H9 (cell line): ENCODE results near the gene B9D1. TPM values are rescaled to one million over a fixed set of nuclear protein-coding genes. Genes with fewer than 3 reads are reported as not detected.

Experiments used
- DNase-seq: peaks from one replicate; pipeline ENCODE4 v3.0.0-alpha.2; 2017
- H2AFZ ChIP-seq: one replicate; pipeline ENCODE4 v1.6.1; 2013; ENCODE audit warnings: mild to moderate bottlenecking, low read length, control low read depth, moderate library complexity
- H2AK5ac ChIP-seq: 2 replicates; pipeline ENCODE4 v1.6.1; 2013; ENCODE audit warnings: low read length, control low read depth, mixed read lengths; ENCODE audit not compliant: insufficient read length
- H2BK120ac ChIP-seq: one replicate; pipeline ENCODE4 v1.6.1; 2013; ENCODE audit warnings: low read depth, mild to moderate bottlenecking, low read length, control low read depth, inconsistent platforms; ENCODE audit not compliant: poor library complexity, severe bottlenecking
- H2BK12ac ChIP-seq: 2 replicates; pipeline ENCODE4 v1.6.1; 2013; ENCODE audit warnings: low read length, control low read depth, mixed read lengths, low read depth; ENCODE audit not compliant: insufficient read length
- H2BK15ac ChIP-seq: 2 replicates; pipeline ENCODE4 v1.6.1; 2013; ENCODE audit warnings: low read depth, low read length, control low read depth
- H2BK20ac ChIP-seq: one replicate; pipeline ENCODE4 v1.6.1; 2013; ENCODE audit warnings: low read depth, mild to moderate bottlenecking, low read length, control low read depth, inconsistent platforms; ENCODE audit not compliant: poor library complexity, severe bottlenecking
- H2BK5ac ChIP-seq: 2 replicates; pipeline ENCODE4 v1.6.1; 2013; ENCODE audit warnings: low read length, control low read depth, mixed read lengths; ENCODE audit not compliant: insufficient read length
- H3K14ac ChIP-seq: 2 replicates; pipeline ENCODE4 v1.6.1; 2013; ENCODE audit warnings: low read length, control low read depth; ENCODE audit not compliant: insufficient read depth
- H3K18ac ChIP-seq: 2 replicates; pipeline ENCODE4 v1.6.1; 2013; ENCODE audit warnings: low read depth, mild to moderate bottlenecking, mixed read lengths, low read length, control low read depth; ENCODE audit not compliant: insufficient read length
- H3K23ac ChIP-seq: 2 replicates; pipeline ENCODE4 v1.6.1; 2013; ENCODE audit warnings: low read length, control low read depth, mixed read lengths, low read depth; ENCODE audit not compliant: insufficient read length
- H3K23me2 ChIP-seq: 2 replicates; pipeline ENCODE4 v1.6.1; 2013; ENCODE audit warnings: low read depth, mild to moderate bottlenecking, mixed read lengths, low read length, control low read depth; ENCODE audit not compliant: insufficient read length, poor library complexity, severe bottlenecking
- H3K27ac ChIP-seq: 2 replicates; pipeline ENCODE4 v1.5.1; 2013; ENCODE audit warnings: low read length, control low read depth, mixed read lengths, low read depth; ENCODE audit not compliant: insufficient read length
- H3K27me3 ChIP-seq: 2 replicates; pipeline ENCODE4 v1.6.1; 2013; ENCODE audit warnings: low read length, control low read depth, inconsistent platforms; ENCODE audit not compliant: insufficient read depth
- H3K4ac ChIP-seq: 2 replicates; pipeline ENCODE4 v1.6.1; 2013; ENCODE audit warnings: low read depth, mild to moderate bottlenecking, control low read depth, inconsistent platforms, low read length, moderate library complexity
- H3K4me1 ChIP-seq: 2 replicates; pipeline ENCODE4 v1.6.1; 2013; ENCODE audit warnings: low read length, control low read depth, inconsistent platforms; ENCODE audit not compliant: insufficient read depth
- H3K4me2 ChIP-seq: 2 replicates; pipeline ENCODE4 v1.6.1; 2013; ENCODE audit warnings: low read length, control low read depth, mixed read lengths; ENCODE audit not compliant: insufficient read length, insufficient read depth
- H3K56ac ChIP-seq: 2 replicates; pipeline ENCODE4 v1.6.1; 2013; ENCODE audit warnings: low read depth, mild to moderate bottlenecking, mixed read lengths, low read length, control low read depth; ENCODE audit not compliant: insufficient read length
- H3K79me1 ChIP-seq: 2 replicates; pipeline ENCODE4 v1.6.1; 2013; ENCODE audit warnings: low read depth, mild to moderate bottlenecking, moderate library complexity, low read length, control low read depth, inconsistent platforms; ENCODE audit not compliant: insufficient read depth, poor library complexity, severe bottlenecking
- H3K79me2 ChIP-seq: 2 replicates; pipeline ENCODE4 v1.6.1; 2013; ENCODE audit warnings: low read length, control low read depth, inconsistent platforms; ENCODE audit not compliant: insufficient read depth
- H3K9ac ChIP-seq: 2 replicates; pipeline ENCODE4 v1.6.1; 2013; ENCODE audit warnings: low read length, control low read depth, mixed read lengths; ENCODE audit not compliant: insufficient read length; ENCODE audit errors: extremely low read depth
- H3K9me3 ChIP-seq: one replicate; pipeline ENCODE4 v1.6.1; 2013; ENCODE audit warnings: low read depth, low read length, inconsistent platforms; ENCODE audit not compliant: control insufficient read depth
- H3T11ph ChIP-seq: one replicate; pipeline ENCODE4 v1.6.1; 2013; ENCODE audit warnings: mild to moderate bottlenecking, low read length, control low read depth, inconsistent platforms
- H4K20me1 ChIP-seq: one replicate; pipeline ENCODE4 v1.6.1; 2013; ENCODE audit not compliant: control insufficient read depth, insufficient read length, insufficient read depth
- H4K5ac ChIP-seq: 2 replicates; pipeline ENCODE4 v1.6.1; 2013; ENCODE audit warnings: low read depth, mild to moderate bottlenecking, mixed read lengths, low read length, control low read depth; ENCODE audit not compliant: insufficient read length
- H4K8ac ChIP-seq: replicated peaks from 2 replicates; pipeline ENCODE4 v1.6.1; 2013; ENCODE audit warnings: low read length, control low read depth, mixed read lengths, low read depth; ENCODE audit not compliant: insufficient read length
- H4K91ac ChIP-seq: 2 replicates; pipeline ENCODE4 v1.6.1; 2013; ENCODE audit warnings: low read depth, mild to moderate bottlenecking, moderate library complexity, mixed read lengths, low read length, control low read depth; ENCODE audit not compliant: insufficient read length
- H3K27ac Mint-ChIP-seq, 3 experiments: 2 replicates in 2 of 3; 3 replicates in 1 of 3; pipeline ENCODE4 v1.8.0; 2020 to 2021; ENCODE audit warnings: mixed read lengths in 3 of 3, mild to moderate bottlenecking in 1 of 3, moderate library complexity in 1 of 3
- H3K27me3 Mint-ChIP-seq: 2 replicates; pipeline ENCODE4 v1.8.0; 2021; ENCODE audit warnings: low read depth, mild to moderate bottlenecking, moderate library complexity, mixed read lengths
- H3K36me3 Mint-ChIP-seq, 3 experiments: 2 replicates in 2 of 3; 3 replicates in 1 of 3; pipeline ENCODE4 v1.8.0; 2020 to 2021; ENCODE audit warnings: low read depth in 3 of 3, mixed read lengths in 3 of 3; ENCODE audit not compliant: insufficient read depth in 1 of 3
- H3K4me1 Mint-ChIP-seq, 2 experiments: 2 replicates each; pipeline ENCODE4 v1.8.0; 2020; ENCODE audit warnings: mixed read lengths in 2 of 2
- H3K4me3 Mint-ChIP-seq, 2 experiments: 2 replicates in 1 of 2; 3 replicates in 1 of 2; pipeline ENCODE4 v1.8.0; 2020 to 2021; ENCODE audit warnings: mild to moderate bottlenecking in 2 of 2, mixed read lengths in 2 of 2, moderate library complexity in 1 of 2
- H3K9me3 Mint-ChIP-seq, 2 experiments: 2 replicates in 1 of 2; 3 replicates in 1 of 2; pipeline ENCODE4 v1.8.0; 2020; ENCODE audit warnings: mild to moderate bottlenecking in 2 of 2, mixed read lengths in 2 of 2, moderate library complexity in 1 of 2
- WGBS: extraction: QIAGEN DNeasy Blood & Tissue Kit; methylation state at CpG from one replicate; pipeline ENCODE4 v1.1.7; 2013; ENCODE audit warnings: missing lambda C conversion rate, low lambda C conversion rate, mixed read lengths; ENCODE audit not compliant: insufficient read length; ENCODE audit errors: extremely low coverage; 5-methylcytosine and 5-hydroxymethylcytosine counted together
- total RNA-seq: library from RNA; stranded (reverse); gene quantifications from 2 replicates; pipeline ENCODE4 v1.2.1, GENCODE V29; 2021
- TF ChIP-seq, protein P1 (sequence below): fragments of 200-600 bp; sonication (generic); conservative IDR thresholded peaks from 3 replicates; pipeline ENCODE4 v1.8.0; 2021; ENCODE audit warnings: antibody characterized with exemption, mild to moderate bottlenecking

Gene B9D1
- total RNA-seq, 1 experiment from 2014 or later, result 30.4 TPM

DNA sequence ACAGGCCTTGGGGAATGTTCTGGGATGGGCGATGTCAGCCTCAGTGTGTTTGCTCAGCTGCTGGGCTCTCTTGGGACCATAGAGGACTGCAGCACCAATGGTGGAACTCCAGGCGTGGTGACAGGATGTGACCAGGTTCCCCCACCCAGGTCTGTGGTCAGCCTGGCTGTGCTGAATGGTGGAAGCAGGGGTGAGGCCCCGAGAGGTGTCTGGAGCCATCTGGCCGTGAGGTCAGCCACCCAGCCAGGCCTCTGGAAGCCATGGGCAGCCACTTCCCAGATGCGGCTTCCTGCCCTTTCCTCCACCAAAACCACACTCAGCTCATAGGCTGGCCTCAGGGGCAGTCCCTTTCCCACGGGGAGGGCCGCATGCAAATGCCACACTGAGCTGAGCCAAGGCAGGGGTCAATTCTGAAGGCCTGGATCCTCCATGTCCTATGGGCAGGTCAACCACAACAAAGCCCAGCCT is 8.0 kb upstream of the B9D1 start:
- peaks cover 2% of the 10 kb centered on the region; the same call in 1 of the 2 replicates for H3K4me1 ChIP-seq
- no peak overlapping the region for H3T11ph ChIP-seq
- H4K20me1 ChIP-seq, result no peaks in the 10 kb centered on the region
- no peak overlapping the region for H3K14ac ChIP-seq
- no peak overlapping the region for H4K91ac ChIP-seq
- no peaks in the 10 kb centered on the region for H3K9me3 ChIP-seq
- H3K9ac ChIP-seq, result no peak overlapping the region
- H4K8ac ChIP-seq, result no peak overlapping the region
- H2AFZ ChIP-seq, result no peak overlapping the region
- Mint-ChIP-seq H3K36me3 (peaks cover 0 to 9% (median 6%) of the 10 kb centered on the region in 3 experiments; a peak in 3 of 7 replicates), H3K4me1 (peaks cover 0 to 13% of the 10 kb centered on the region in 2 experiments; a peak in 3 of 4 replicates), H3K4me3 (no peak overlapping the region), H3K27me3 (no peaks in the 10 kb centered on the region), H3K27ac (no peak overlapping the region), H3K9me3 (no peaks in the 10 kb centered on the region; a peak in 1 of 5 replicates)
- no peak overlapping the region for H3K4me2 ChIP-seq
- H3K4ac ChIP-seq, result no peak overlapping the region
- no peak overlapping the region for H2BK12ac ChIP-seq
- H2BK120ac ChIP-seq, result no peak overlapping the region
- H2BK20ac ChIP-seq, result no peak overlapping the region
- H3K79me1 ChIP-seq, result no peaks in the 10 kb centered on the region
- H2BK5ac ChIP-seq, result no peak overlapping the region
- H3K23ac ChIP-seq, result no peak overlapping the region
- no CpG with 5 or more reads among the region's 7 CpGs for WGBS
- no peaks in the 10 kb centered on the region for H3K79me2 ChIP-seq
- no peak overlapping the region for H3K56ac ChIP-seq
- no peak overlapping the region for H3K18ac ChIP-seq
- no peak overlapping the region for H3K27ac ChIP-seq
- no peak overlapping the region for H2BK15ac ChIP-seq
- DNase-seq, result no peak
- no peak overlapping the region for H4K5ac ChIP-seq
- no peak overlapping the region for H2AK5ac ChIP-seq
- TF ChIP-seq, protein P1, sequence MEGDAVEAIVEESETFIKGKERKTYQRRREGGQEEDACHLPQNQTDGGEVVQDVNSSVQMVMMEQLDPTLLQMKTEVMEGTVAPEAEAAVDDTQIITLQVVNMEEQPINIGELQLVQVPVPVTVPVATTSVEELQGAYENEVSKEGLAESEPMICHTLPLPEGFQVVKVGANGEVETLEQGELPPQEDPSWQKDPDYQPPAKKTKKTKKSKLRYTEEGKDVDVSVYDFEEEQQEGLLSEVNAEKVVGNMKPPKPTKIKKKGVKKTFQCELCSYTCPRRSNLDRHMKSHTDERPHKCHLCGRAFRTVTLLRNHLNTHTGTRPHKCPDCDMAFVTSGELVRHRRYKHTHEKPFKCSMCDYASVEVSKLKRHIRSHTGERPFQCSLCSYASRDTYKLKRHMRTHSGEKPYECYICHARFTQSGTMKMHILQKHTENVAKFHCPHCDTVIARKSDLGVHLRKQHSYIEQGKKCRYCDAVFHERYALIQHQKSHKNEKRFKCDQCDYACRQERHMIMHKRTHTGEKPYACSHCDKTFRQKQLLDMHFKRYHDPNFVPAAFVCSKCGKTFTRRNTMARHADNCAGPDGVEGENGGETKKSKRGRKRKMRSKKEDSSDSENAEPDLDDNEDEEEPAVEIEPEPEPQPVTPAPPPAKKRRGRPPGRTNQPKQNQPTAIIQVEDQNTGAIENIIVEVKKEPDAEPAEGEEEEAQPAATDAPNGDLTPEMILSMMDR, result no peak
- H3K27me3 ChIP-seq, result no peaks in the 10 kb centered on the region
- H3K23me2 ChIP-seq, result no peaks in the 10 kb centered on the region
